Ureter (tissue), 1 donor: ENCODE results near the gene COPB2. TPM values are rescaled to one million over a fixed set of nuclear protein-coding genes. Genes with fewer than 3 reads are reported as not detected.
"Not testable (repeated sequence)": the region's sequence is repeated elsewhere in the genome, so short reads cannot be mapped to it uniquely, and the experiment has no call there.

ENCODE experiments used
- DNase-seq: peaks from one replicate; pipeline ENCODE4 v3.0.0-alpha.2; 2020; ENCODE audit warnings: low spot score
- total RNA-seq: library from RNA; stranded (reverse); gene quantifications from one replicate; pipeline ENCODE4 v1.2.4, GENCODE V29; 2023
- donor health status: DM: yes; HTN: yes; CAD: no.

Gene COPB2
- total RNA-seq, 1 donor from 2014 or later, result 103 TPM

- no peak for DNase-seq
Observed at GRCh38 chr3:139378587-139379241, 10.7 kb downstream of the COPB2 start.

- no peak for DNase-seq
Observed at GRCh38 chr3:139377378-139377777, 12.1 kb downstream of the COPB2 start.

- no peak for DNase-seq
Observed at GRCh38 chr3:139374099-139374498, 15.3 kb downstream of the COPB2 start.

GRCh38 chr3:139364549-139364948, 24.9 kb downstream of the COPB2 start:
- DNase-seq, result no peak

GRCh38 chr3:139361276-139361675, 28.2 kb downstream of the COPB2 start:
- DNase-seq, result no peak

- DNase-seq, result no peak
Observed at GRCh38 chr3:139358841-139359562, 30.4 kb downstream of the COPB2 start.

- DNase-seq, result no peak
Observed at GRCh38 chr3:139357899-139358298, 31.5 kb downstream of the COPB2 start.

- DNase-seq, result no peak
Observed at GRCh38 chr3:139355891-139356290, 33.6 kb downstream of the COPB2 start.

- DNase-seq, result no peak
Observed at GRCh38 chr3:139355476-139355875, 34.0 kb downstream of the COPB2 start.

GRCh38 chr3:139354661-139355060, 34.8 kb downstream of the COPB2 start:
- no peak for DNase-seq

- no peak for DNase-seq
Observed at GRCh38 chr3:139353920-139354556, 35.4 kb downstream of the COPB2 start.

- no peak for DNase-seq
Observed at GRCh38 chr3:139346771-139347170, 42.7 kb downstream of the COPB2 start.

GRCh38 chr3:139343895-139344856, 45.3 kb downstream of the COPB2 start, which contains the start of gene MRPS22:
Gene MRPS22, plus strand, starts transcription at chr3:139344020. Its CDS starts 7 bp downstream, at chr3:139344027.
- peak; percentile 83 for DNase-seq

- DNase-seq, result no peak
Observed at GRCh38 chr3:139342054-139342453, 47.4 kb downstream of the COPB2 start.

- no peak for DNase-seq
Observed at GRCh38 chr3:139340784-139341183, 48.7 kb downstream of the COPB2 start.

GRCh38 chr3:139339219-139339906, 50.1 kb downstream of the COPB2 start:
- DNase-seq, result no peak

GRCh38 chr3:139338405-139338804, 51.0 kb downstream of the COPB2 start:
- no peak for DNase-seq

GRCh38 chr3:139334675-139335074, 54.8 kb downstream of the COPB2 start:
- DNase-seq, result not testable (repeated sequence)

GRCh38 chr3:139332092-139332491, 57.4 kb downstream of the COPB2 start:
- DNase-seq, result no peak

GRCh38 chr3:139329364-139329850, 60.0 kb downstream of the COPB2 start:
- peak; percentile 89 for DNase-seq

GRCh38 chr3:139328356-139328755, 61.1 kb downstream of the COPB2 start:
- no peak for DNase-seq
